DOHH2 (cell line): Measurements from ENCODE around the gene SLC39A6.

Experiments used
- H3F3A ChIP-seq: fragments of 200-600 bp; sonication (generic), shearing (Covaris generic); 2 replicates; pipeline ENCODE4 v1.6.0; 2016; ENCODE audit warnings: antibody characterized with exemption, mild to moderate bottlenecking; ENCODE audit not compliant: control insufficient read depth, insufficient read depth
- H3K27ac ChIP-seq: fragments of 200-600 bp; sonication (generic); 2 replicates; pipeline ENCODE4 v1.5.1; 2014; ENCODE audit warnings: low read depth, mild to moderate bottlenecking, low read length, moderate library complexity
- H3K27me3 ChIP-seq: fragments of 200-600 bp; sonication (generic); 2 replicates; pipeline ENCODE4 v1.6.1; 2014; ENCODE audit warnings: mild to moderate bottlenecking, low read length, mixed read lengths; ENCODE audit not compliant: control insufficient read depth
- H3K36me3 ChIP-seq: fragments of 200-600 bp; sonication (generic); 2 replicates; pipeline ENCODE4 v1.6.1; 2014; ENCODE audit warnings: mild to moderate bottlenecking, low read length, moderate library complexity, mixed read lengths; ENCODE audit not compliant: control insufficient read depth
- H3K4me1 ChIP-seq: fragments of 200-600 bp; sonication (generic); 2 replicates; pipeline ENCODE4 v1.6.1; 2014; ENCODE audit warnings: mild to moderate bottlenecking, low read length, mixed read lengths; ENCODE audit not compliant: control insufficient read depth
- H3K4me2 ChIP-seq: fragments of 200-600 bp; sonication (generic); 2 replicates; pipeline ENCODE4 v1.6.0; 2014; ENCODE audit warnings: mild to moderate bottlenecking, low read length, moderate library complexity
- H3K4me3 ChIP-seq: fragments of 200-600 bp; sonication (generic); 2 replicates; pipeline ENCODE4 v1.5.1; 2014; ENCODE audit warnings: mild to moderate bottlenecking, low read length, mixed read lengths
- H3K79me2 ChIP-seq: fragments of 200-600 bp; sonication (generic); 2 replicates; pipeline ENCODE4 v1.6.1; 2014; ENCODE audit warnings: mild to moderate bottlenecking, low read length, mixed read lengths; ENCODE audit not compliant: control insufficient read depth
- H3K9me2 ChIP-seq: fragments of 200-600 bp; sonication (generic); replicated peaks from 2 replicates; pipeline ENCODE4 v1.6.1; 2014; ENCODE audit warnings: mild to moderate bottlenecking, low read length, mixed read lengths; ENCODE audit not compliant: control insufficient read depth
- H3K9me3 ChIP-seq: fragments of 200-600 bp; sonication (generic); 2 replicates; pipeline ENCODE4 v1.6.1; 2014; ENCODE audit warnings: antibody characterized with exemption, low read length, mixed read lengths; ENCODE audit not compliant: control insufficient read depth, insufficient read depth
- H4K20me1 ChIP-seq: fragments of 200-600 bp; sonication (generic); 2 replicates; pipeline ENCODE4 v1.6.0; 2014; ENCODE audit warnings: low read depth, mild to moderate bottlenecking, antibody characterized with exemption, low read length, moderate library complexity; ENCODE audit not compliant: control insufficient read depth, insufficient read depth
- EZH2phosphoT487 ChIP-seq: fragments of 200-600 bp; sonication (generic); IDR thresholded peaks from 2 replicates; pipeline ENCODE4 v1.6.1; 2017; ENCODE audit warnings: borderline replicate concordance, mild to moderate bottlenecking, antibody characterized with exemption, low read length, moderate library complexity, mixed read lengths
- TF ChIP-seq, protein P1 (sequence below): fragments of 200-600 bp; sonication (generic); IDR thresholded peaks from one replicate; pipeline ENCODE4 v1.5.1; 2014; ENCODE audit warnings: antibody characterized with exemption, mild to moderate bottlenecking, low read depth, low read length; ENCODE audit not compliant: poor library complexity, severe bottlenecking

SLC39A6 gene, protein sequence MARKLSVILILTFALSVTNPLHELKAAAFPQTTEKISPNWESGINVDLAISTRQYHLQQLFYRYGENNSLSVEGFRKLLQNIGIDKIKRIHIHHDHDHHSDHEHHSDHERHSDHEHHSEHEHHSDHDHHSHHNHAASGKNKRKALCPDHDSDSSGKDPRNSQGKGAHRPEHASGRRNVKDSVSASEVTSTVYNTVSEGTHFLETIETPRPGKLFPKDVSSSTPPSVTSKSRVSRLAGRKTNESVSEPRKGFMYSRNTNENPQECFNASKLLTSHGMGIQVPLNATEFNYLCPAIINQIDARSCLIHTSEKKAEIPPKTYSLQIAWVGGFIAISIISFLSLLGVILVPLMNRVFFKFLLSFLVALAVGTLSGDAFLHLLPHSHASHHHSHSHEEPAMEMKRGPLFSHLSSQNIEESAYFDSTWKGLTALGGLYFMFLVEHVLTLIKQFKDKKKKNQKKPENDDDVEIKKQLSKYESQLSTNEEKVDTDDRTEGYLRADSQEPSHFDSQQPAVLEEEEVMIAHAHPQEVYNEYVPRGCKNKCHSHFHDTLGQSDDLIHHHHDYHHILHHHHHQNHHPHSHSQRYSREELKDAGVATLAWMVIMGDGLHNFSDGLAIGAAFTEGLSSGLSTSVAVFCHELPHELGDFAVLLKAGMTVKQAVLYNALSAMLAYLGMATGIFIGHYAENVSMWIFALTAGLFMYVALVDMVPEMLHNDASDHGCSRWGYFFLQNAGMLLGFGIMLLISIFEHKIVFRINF

DNA sequence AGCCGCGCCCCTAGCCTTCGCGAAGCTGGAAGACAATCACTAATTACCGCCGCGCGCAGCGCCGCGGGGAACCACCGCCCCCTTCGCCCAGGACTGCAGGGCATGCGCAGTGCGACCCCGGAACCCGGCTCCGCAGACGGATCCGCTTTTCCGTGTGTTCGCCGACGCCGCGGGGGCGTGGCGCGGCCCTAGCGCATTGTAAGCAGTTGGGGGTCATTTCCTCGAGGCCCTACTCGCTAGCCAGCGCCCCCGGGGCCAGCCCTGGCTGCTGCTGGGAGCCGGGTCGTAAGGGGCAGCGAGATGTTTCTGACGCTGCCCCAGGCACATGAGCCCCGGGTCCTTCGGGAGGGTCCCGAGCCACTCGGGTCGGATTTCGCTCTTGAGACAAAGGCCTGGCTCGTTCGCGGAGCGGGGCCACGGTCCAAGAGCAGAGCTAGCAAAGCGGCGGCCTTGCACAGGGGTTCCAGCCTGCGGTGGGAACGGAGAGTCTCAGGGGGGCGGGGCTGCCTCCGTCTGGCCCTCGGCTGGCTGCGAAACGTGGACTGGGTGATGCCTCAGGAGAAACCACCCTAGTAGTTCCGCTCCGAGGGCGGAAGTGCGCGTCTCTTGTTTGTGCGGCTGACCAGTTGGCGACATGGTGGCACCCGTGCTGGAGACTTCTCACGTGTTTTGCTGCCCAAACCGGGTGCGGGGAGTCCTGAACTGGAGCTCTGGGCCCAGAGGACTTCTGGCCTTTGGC is at the start of gene SLC39A6, which contains the start of gene ELP2:
SLC39A6 (minus strand) TSS at position 41 of the 739 bp plus-strand sequence. CDS start 2,333 bp downstream, outside the sequence.
ELP2 (plus strand) TSS at position 600 of the 739 bp plus-strand sequence; CDS start at position 635, 35 bp downstream.
- Histone ChIP-seq H3K79me2 (peaks cover 68% of the 10 kb centered on the region), H3K9me3 (no peaks in the 10 kb centered on the region), H3K9me2 (no peaks in the 10 kb centered on the region), H3K36me3 (peaks cover 36% of the 10 kb centered on the region), H3F3A (no peaks in the 10 kb centered on the region), H3K4me3 (peak within 1 kb of the TSS; percentile 98), H3K27me3 (no peaks in the 10 kb centered on the region), H3K27ac (peak within 1 kb of the TSS; percentile 84), H4K20me1 (peaks cover 13% of the 10 kb centered on the region), H3K4me1 (peaks cover 33% of the 10 kb centered on the region), H3K4me2 (peak within 1 kb of the TSS; percentile 98)
- TF ChIP-seq, protein P1, sequence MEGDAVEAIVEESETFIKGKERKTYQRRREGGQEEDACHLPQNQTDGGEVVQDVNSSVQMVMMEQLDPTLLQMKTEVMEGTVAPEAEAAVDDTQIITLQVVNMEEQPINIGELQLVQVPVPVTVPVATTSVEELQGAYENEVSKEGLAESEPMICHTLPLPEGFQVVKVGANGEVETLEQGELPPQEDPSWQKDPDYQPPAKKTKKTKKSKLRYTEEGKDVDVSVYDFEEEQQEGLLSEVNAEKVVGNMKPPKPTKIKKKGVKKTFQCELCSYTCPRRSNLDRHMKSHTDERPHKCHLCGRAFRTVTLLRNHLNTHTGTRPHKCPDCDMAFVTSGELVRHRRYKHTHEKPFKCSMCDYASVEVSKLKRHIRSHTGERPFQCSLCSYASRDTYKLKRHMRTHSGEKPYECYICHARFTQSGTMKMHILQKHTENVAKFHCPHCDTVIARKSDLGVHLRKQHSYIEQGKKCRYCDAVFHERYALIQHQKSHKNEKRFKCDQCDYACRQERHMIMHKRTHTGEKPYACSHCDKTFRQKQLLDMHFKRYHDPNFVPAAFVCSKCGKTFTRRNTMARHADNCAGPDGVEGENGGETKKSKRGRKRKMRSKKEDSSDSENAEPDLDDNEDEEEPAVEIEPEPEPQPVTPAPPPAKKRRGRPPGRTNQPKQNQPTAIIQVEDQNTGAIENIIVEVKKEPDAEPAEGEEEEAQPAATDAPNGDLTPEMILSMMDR, result no peak
- no peak for TF ChIP-seq EZH2phosphoT487

GRCh38 chr18:36177913-36178312 is 48.8 kb upstream of the SLC39A6 start:
- no peak overlapping the region for H3K27ac ChIP-seq
- H3K9me2 ChIP-seq, result no peaks in the 10 kb centered on the region
- H3K9me3 ChIP-seq, result no peaks in the 10 kb centered on the region
- no peaks in the 10 kb centered on the region for H3F3A ChIP-seq
- H3K79me2 ChIP-seq, result no peaks in the 10 kb centered on the region
- H3K4me1 ChIP-seq, result peaks cover 8% of the 10 kb centered on the region
- no peak overlapping the region for H3K4me3 ChIP-seq
- no peaks in the 10 kb centered on the region for H4K20me1 ChIP-seq
- H3K36me3 ChIP-seq, result peaks cover 39% of the 10 kb centered on the region
- H3K4me2 ChIP-seq, result no peak overlapping the region
- TF ChIP-seq EZH2phosphoT487, result no peak
- TF ChIP-seq, protein P1, result no peak
- H3K27me3 ChIP-seq, result no peaks in the 10 kb centered on the region

- Histone ChIP-seq H3K4me1 (peaks cover 8% of the 10 kb centered on the region), H3K27ac (no peak overlapping the region)
Observed at GRCh38 chr18:36176711-36177110, 47.6 kb upstream of the SLC39A6 start.

More at GRCh38 chr18:36176711-36177110, 47.6 kb upstream of the SLC39A6 start:
- Histone ChIP-seq H3K4me2 (no peak overlapping the region), H3F3A (no peaks in the 10 kb centered on the region), H3K9me3 (no peaks in the 10 kb centered on the region), H3K79me2 (no peaks in the 10 kb centered on the region), H3K36me3 (peaks cover 49% of the 10 kb centered on the region), H3K9me2 (no peaks in the 10 kb centered on the region), H4K20me1 (no peaks in the 10 kb centered on the region), H3K27me3 (no peaks in the 10 kb centered on the region), H3K4me3 (no peak overlapping the region)
- no peak for TF ChIP-seq EZH2phosphoT487
- TF ChIP-seq, protein P1, result no peak
